PC-3 (cell line): ENCODE measurements around the gene NLRC4. TPM values are rescaled to one million over a fixed set of nuclear protein-coding genes. Genes with fewer than 3 reads are reported as not detected.

Experiments
- ATAC-seq: fragments of 200-7000 bp; cut with Tn5 transposase; 2 replicates; pipeline ENCODE4 v1.9.1; 2020; ENCODE audit warnings: mild to moderate bottlenecking, moderate library complexity
- BruUV-seq: library from RNA; stranded (reverse); fragments of 400-500 nt; replicated peaks from 2 replicates; lab custom pipeline; 2021; lab: Mats Ljungman, UMichigan
- CTCF ChIA-PET: fragments of 300-600 bp; sonication (Branson Sonifier 250); formaldehyde crosslinking; loops from one replicate; lab custom pipeline; 2022; ENCODE audit warnings: antibody characterized with exemption; lab: Charles Lee
- POLR2A ChIA-PET: fragments of 300-600 bp; sonication (Branson Sonifier 250); formaldehyde crosslinking; loops from one replicate; lab custom pipeline; 2022; ENCODE audit warnings: antibody characterized with exemption; ENCODE audit not compliant: unreplicated experiment; lab: Charles Lee
- DNase-seq: peaks from one replicate; pipeline ENCODE4 v3.0.0-alpha.2; 2015
- H2AFZ ChIP-seq: fragments of 300-600 bp; sonication (generic); 2 replicates; pipeline ENCODE4 v1.6.0; 2016; ENCODE audit warnings: antibody characterized with exemption, low read length
- H3F3A ChIP-seq: fragments of 300-600 bp; sonication (generic); one replicate; pipeline ENCODE4 v1.6.0; 2017; ENCODE audit warnings: antibody characterized with exemption, low read length, control low read depth, mild to moderate bottlenecking; ENCODE audit not compliant: unreplicated experiment
- H3K27ac ChIP-seq: fragments of 300-600 bp; sonication (generic); 2 replicates; pipeline ENCODE4 v1.5.1; 2016; ENCODE audit warnings: mild to moderate bottlenecking, low read length
- H3K27me3 ChIP-seq: fragments of 300-600 bp; sonication (generic); 2 replicates; pipeline ENCODE4 v1.6.1; 2016; ENCODE audit warnings: low read length, mixed read lengths
- H3K36me3 ChIP-seq: fragments of 300-600 bp; sonication (generic); 2 replicates; pipeline ENCODE4 v1.6.1; 2016; ENCODE audit warnings: low read depth, mixed run types, low read length, mixed read lengths
- H3K4me1 ChIP-seq: fragments of 300-600 bp; sonication (generic); 2 replicates; pipeline ENCODE4 v1.5.1; 2016; ENCODE audit warnings: low read length; ENCODE audit not compliant: insufficient read depth
- H3K4me2 ChIP-seq: fragments of 300-600 bp; sonication (generic); 2 replicates; pipeline ENCODE4 v1.6.0; 2016; ENCODE audit warnings: low read length
- H3K4me3 ChIP-seq: fragments of 300-600 bp; sonication (generic); 2 replicates; pipeline ENCODE4 v1.5.1; 2016; ENCODE audit warnings: mild to moderate bottlenecking, low read length, mixed read lengths
- H3K79me2 ChIP-seq: fragments of 300-600 bp; sonication (generic); 2 replicates; pipeline ENCODE4 v1.6.1; 2017; ENCODE audit warnings: low read length, mixed read lengths
- H3K9ac ChIP-seq: fragments of 300-600 bp; sonication (generic); 2 replicates; pipeline ENCODE4 v1.6.0; 2016; ENCODE audit warnings: mild to moderate bottlenecking, low read length
- H3K9me2 ChIP-seq: fragments of 300-600 bp; sonication (generic); replicated peaks from 2 replicates; pipeline ENCODE4 v1.6.1; 2016; ENCODE audit warnings: mixed run types, low read length, mixed read lengths
- H3K9me3 ChIP-seq: fragments of 300-600 bp; sonication (generic); 2 replicates; pipeline ENCODE4 v1.6.1; 2016; ENCODE audit warnings: low read length, mixed read lengths
- H4K20me1 ChIP-seq: fragments of 300-600 bp; sonication (generic); 2 replicates; pipeline ENCODE4 v1.6.1; 2016; ENCODE audit warnings: low read length, mixed read lengths
- EZH2 ChIP-seq: fragments of 300-600 bp; sonication (generic); IDR thresholded peaks from one replicate; pipeline ENCODE4 v1.6.1; 2017; ENCODE audit warnings: antibody characterized with exemption, mild to moderate bottlenecking, low read length; ENCODE audit not compliant: unreplicated experiment
- EZH2phosphoT487 ChIP-seq: fragments of 300-600 bp; sonication (generic); IDR thresholded peaks from 2 replicates; pipeline ENCODE4 v1.6.1; 2018; ENCODE audit warnings: mild to moderate bottlenecking, antibody characterized with exemption, low read length, borderline replicate concordance
- intact Hi-C: fragments of 100-400 bp; cut with micrococcal nuclease; formaldehyde crosslinking; loops from 2 replicates; pipeline ENCODE4 v1.9.0; 2023
- total RNA-seq: library from RNA; depleted of rRNA; stranded (reverse); fragments of >200 nt; gene quantifications from 2 replicates; pipeline ENCODE4 v1.2.3, GENCODE V29; 2014
- TF ChIP-seq, protein P1 (sequence below): fragments of 300-600 bp; sonication (generic); conservative IDR thresholded peaks from 2 replicates; pipeline ENCODE4 v1.5.1; 2017; ENCODE audit warnings: antibody characterized with exemption, low read depth, mild to moderate bottlenecking, low read length

The NLRC4 gene
- total RNA-seq, 1 experiment from 2014 or later, result not detected

DNA sequence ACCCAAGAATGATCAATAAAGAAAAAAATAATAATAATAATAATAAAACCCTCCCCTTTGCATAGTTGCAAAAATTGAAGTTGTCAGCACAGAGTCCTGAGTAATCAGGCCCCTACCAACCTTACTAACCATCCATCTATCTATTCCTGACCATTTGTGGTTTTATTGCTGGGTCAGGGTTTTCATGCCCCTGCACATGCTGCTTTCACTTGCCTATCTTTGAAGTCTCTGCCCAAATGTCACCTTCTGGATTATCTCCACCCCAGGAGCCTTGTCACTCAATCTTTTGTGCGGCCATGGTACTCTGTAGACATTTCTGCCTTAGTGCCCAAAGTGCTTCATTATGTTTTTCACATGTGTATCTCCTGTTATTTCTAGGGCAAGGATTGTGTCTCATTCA is 63.9 kb downstream of the NLRC4 start:
- CTCF ChIA-PET, result no interaction called here
- H3F3A ChIP-seq, result peaks cover 5% of the 10 kb centered on the region
- H3K4me1 ChIP-seq, result peaks cover 7% of the 10 kb centered on the region; the same call in 1 of the 2 replicates
- H3K9me3 ChIP-seq, result no peaks in the 10 kb centered on the region
- ATAC-seq, result no peak
- no peaks in the 10 kb centered on the region for H3K27me3 ChIP-seq
- H3K27ac ChIP-seq, result no peak overlapping the region
- H3K4me3 ChIP-seq, result no peak overlapping the region
- H2AFZ ChIP-seq, result no peak overlapping the region
- peaks cover 22% of the 10 kb centered on the region for H3K36me3 ChIP-seq
- POLR2A ChIA-PET, result no interaction called here
- H3K4me2 ChIP-seq, result no peak overlapping the region
- no TSS peak for BruUV-seq
- H3K79me2 ChIP-seq, result no peaks in the 10 kb centered on the region
- TF ChIP-seq, protein P1, sequence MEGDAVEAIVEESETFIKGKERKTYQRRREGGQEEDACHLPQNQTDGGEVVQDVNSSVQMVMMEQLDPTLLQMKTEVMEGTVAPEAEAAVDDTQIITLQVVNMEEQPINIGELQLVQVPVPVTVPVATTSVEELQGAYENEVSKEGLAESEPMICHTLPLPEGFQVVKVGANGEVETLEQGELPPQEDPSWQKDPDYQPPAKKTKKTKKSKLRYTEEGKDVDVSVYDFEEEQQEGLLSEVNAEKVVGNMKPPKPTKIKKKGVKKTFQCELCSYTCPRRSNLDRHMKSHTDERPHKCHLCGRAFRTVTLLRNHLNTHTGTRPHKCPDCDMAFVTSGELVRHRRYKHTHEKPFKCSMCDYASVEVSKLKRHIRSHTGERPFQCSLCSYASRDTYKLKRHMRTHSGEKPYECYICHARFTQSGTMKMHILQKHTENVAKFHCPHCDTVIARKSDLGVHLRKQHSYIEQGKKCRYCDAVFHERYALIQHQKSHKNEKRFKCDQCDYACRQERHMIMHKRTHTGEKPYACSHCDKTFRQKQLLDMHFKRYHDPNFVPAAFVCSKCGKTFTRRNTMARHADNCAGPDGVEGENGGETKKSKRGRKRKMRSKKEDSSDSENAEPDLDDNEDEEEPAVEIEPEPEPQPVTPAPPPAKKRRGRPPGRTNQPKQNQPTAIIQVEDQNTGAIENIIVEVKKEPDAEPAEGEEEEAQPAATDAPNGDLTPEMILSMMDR, result no peak
- TF ChIP-seq EZH2, result no peak
- TF ChIP-seq EZH2phosphoT487, result no peak
- intact Hi-C loops, result no loop called here
- H3K9ac ChIP-seq, result no peak overlapping the region
- H4K20me1 ChIP-seq, result no peaks in the 10 kb centered on the region
- no peaks in the 10 kb centered on the region for H3K9me2 ChIP-seq
- no peak for DNase-seq

DNA sequence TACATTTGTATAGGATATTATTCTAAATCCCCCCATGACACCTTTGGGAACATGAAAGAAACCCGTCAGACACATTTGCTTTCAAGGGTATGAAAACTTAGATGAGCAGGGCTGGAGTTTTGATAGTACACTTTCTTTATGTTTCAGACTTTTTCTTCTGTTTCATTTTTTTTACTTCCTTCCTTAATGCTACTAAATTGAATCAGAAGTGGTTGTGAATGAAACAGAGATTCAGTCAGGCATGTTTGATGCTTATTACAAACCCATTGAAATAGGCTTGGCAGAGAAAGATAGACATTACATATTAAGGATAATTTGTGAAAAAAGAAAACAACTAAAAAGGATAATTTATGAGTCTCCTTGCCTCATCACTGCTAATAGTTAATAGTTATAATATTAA is 72.3 kb downstream of the NLRC4 start:
- Histone ChIP-seq H3K36me3 (peaks cover 6% of the 10 kb centered on the region), H3K4me2 (no peak overlapping the region), H3K27me3 (no peaks in the 10 kb centered on the region), H3F3A (peaks cover 4% of the 10 kb centered on the region), H3K27ac (no peak overlapping the region), H2AFZ (no peak overlapping the region), H3K9me2 (no peaks in the 10 kb centered on the region), H3K4me1 (peaks cover 4% of the 10 kb centered on the region; the same call in 1 of the 2 replicates), H3K79me2 (no peaks in the 10 kb centered on the region), H3K9ac (no peak overlapping the region), H3K9me3 (no peaks in the 10 kb centered on the region), H4K20me1 (no peaks in the 10 kb centered on the region), H3K4me3 (no peak overlapping the region)
- no TSS peak for BruUV-seq
- ChIA-PET POLR2A (interaction anchor here (0.6 kb wide), 1 partner anchor 441 kb away, joined by 3 read pairs; no protein-coding TSS in a partner anchor), CTCF (no interaction called here)
- intact Hi-C loops, result no loop called here
- no peak for ATAC-seq
- TF ChIP-seq EZH2, result no peak
- TF ChIP-seq, protein P1, result no peak
- TF ChIP-seq EZH2phosphoT487, result no peak
- no peak for DNase-seq

DNA sequence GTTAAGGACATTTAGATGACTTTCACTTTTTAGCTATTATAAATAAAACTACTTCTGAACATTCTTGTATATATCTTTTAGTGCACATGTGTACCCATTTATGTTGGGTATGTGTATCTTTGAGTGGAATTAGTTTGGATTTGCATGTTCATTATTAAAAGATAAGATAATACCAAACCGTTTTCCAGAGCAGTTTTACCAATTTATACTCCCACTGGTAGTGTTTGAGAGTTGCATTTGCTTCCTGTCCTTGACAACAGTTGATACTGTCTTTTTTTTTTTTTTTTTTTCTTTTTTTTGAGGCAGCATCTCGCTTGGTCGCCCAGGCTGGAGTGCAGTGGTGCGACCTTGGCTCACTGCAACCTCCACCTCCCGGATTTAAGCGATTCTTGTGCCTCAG is 75.7 kb downstream of the NLRC4 start:
- no peak overlapping the region for H3K27ac ChIP-seq
- ChIA-PET POLR2A (no interaction called here), CTCF (no interaction called here)
- H3K9ac ChIP-seq, result no peak overlapping the region
- intact Hi-C loops, result no loop called here
- no peak for DNase-seq
- no peak overlapping the region for H2AFZ ChIP-seq
- H3K79me2 ChIP-seq, result no peaks in the 10 kb centered on the region
- TF ChIP-seq, protein P1, result no peak
- TF ChIP-seq EZH2phosphoT487, result no peak
- no peak for TF ChIP-seq EZH2
- no peaks in the 10 kb centered on the region for H3K27me3 ChIP-seq
- peaks cover 14% of the 10 kb centered on the region for H3K36me3 ChIP-seq
- no peak for ATAC-seq
- H3K4me3 ChIP-seq, result no peak overlapping the region
- no peaks in the 10 kb centered on the region for H3K9me2 ChIP-seq
- H4K20me1 ChIP-seq, result no peaks in the 10 kb centered on the region
- no peaks in the 10 kb centered on the region for H3K9me3 ChIP-seq
- no peaks in the 10 kb centered on the region for H3F3A ChIP-seq
- no peak overlapping the region for H3K4me2 ChIP-seq
- BruUV-seq, result no TSS peak
- H3K4me1 ChIP-seq, result peaks cover 4% of the 10 kb centered on the region; the same call in 1 of the 2 replicates
